OCI-LY1 (cell line): ENCODE measurements around the gene IGSF22.

Experiments used
- EZH2 ChIP-seq: fragments of 200-600 bp; sonication (generic), shearing (Covaris generic); IDR thresholded peaks from 2 replicates; pipeline ENCODE4 v1.8.0; 2017; ENCODE audit warnings: borderline replicate concordance, mixed run types, mild to moderate bottlenecking, antibody characterized with exemption, low read length, moderate library complexity, mixed read lengths
- TF ChIP-seq, protein P1 (sequence below): fragments of 200-600 bp; sonication (generic), shearing (Covaris generic); IDR thresholded peaks from 2 replicates; pipeline ENCODE4 v1.5.1; 2017; ENCODE audit warnings: mild to moderate bottlenecking, antibody characterized with exemption, low read length, moderate library complexity, mixed read lengths

DNA sequence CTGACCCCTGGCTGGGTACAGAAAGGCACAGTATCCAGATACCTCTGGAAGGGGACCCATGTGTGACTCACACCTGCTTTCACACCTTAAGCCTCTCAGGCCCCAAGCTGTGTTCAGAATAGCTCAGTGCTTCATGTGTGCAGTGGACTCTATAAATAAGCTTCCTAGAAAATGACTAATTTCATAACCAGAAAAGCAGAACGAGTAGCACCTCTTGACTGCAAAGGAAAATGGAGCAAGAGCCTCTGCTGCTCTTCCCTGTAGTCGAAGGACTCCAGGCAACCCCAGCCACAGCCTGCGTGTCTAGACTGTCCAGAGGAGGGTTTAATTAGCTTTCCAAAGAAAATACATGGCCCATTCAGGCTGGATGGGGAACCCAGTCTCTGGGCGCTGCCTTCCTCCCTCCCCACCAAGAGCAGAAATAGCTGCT lies 42.5 kb upstream of the IGSF22 start:
- TF ChIP-seq EZH2 = no peak
- TF ChIP-seq, protein P1, sequence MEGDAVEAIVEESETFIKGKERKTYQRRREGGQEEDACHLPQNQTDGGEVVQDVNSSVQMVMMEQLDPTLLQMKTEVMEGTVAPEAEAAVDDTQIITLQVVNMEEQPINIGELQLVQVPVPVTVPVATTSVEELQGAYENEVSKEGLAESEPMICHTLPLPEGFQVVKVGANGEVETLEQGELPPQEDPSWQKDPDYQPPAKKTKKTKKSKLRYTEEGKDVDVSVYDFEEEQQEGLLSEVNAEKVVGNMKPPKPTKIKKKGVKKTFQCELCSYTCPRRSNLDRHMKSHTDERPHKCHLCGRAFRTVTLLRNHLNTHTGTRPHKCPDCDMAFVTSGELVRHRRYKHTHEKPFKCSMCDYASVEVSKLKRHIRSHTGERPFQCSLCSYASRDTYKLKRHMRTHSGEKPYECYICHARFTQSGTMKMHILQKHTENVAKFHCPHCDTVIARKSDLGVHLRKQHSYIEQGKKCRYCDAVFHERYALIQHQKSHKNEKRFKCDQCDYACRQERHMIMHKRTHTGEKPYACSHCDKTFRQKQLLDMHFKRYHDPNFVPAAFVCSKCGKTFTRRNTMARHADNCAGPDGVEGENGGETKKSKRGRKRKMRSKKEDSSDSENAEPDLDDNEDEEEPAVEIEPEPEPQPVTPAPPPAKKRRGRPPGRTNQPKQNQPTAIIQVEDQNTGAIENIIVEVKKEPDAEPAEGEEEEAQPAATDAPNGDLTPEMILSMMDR = no peak
